ENCODE data around the gene CHID1.

GRCh38 chr11:899724-900123, 10.9 kb downstream of the CHID1 start:
- TF ChIP-seq, protein P1, sequence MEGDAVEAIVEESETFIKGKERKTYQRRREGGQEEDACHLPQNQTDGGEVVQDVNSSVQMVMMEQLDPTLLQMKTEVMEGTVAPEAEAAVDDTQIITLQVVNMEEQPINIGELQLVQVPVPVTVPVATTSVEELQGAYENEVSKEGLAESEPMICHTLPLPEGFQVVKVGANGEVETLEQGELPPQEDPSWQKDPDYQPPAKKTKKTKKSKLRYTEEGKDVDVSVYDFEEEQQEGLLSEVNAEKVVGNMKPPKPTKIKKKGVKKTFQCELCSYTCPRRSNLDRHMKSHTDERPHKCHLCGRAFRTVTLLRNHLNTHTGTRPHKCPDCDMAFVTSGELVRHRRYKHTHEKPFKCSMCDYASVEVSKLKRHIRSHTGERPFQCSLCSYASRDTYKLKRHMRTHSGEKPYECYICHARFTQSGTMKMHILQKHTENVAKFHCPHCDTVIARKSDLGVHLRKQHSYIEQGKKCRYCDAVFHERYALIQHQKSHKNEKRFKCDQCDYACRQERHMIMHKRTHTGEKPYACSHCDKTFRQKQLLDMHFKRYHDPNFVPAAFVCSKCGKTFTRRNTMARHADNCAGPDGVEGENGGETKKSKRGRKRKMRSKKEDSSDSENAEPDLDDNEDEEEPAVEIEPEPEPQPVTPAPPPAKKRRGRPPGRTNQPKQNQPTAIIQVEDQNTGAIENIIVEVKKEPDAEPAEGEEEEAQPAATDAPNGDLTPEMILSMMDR (IDR thresholded peaks at IDR 0.05; ENCODE audit: control extremely low read depth in 1 of 3, insufficient read depth in 1 of 3, low read depth in 1 of 3, low read length in 3 of 3), result no peak
- TF ChIP-seq NRF1 (IDR thresholded peaks at IDR 0.05; ENCODE audit: low read depth, low read length), result no peak
- no peak for TF ChIP-seq CEBPB (IDR thresholded peaks at IDR 0.05; ENCODE audit: low read depth, low read length)
- TF ChIP-seq EP300 (IDR thresholded peaks at IDR 0.05; ENCODE audit: borderline replicate concordance in 1 of 2, low read depth in 2 of 2, low read length in 2 of 2), result no peak
- TF ChIP-seq CREB1 (IDR thresholded peaks at IDR 0.05), result no peak
- no peak for TF ChIP-seq ZNF274 (IDR thresholded peaks at IDR 0.05; ENCODE audit: borderline replicate concordance, extremely low read depth, low read length)
- TF ChIP-seq POLR2AphosphoS5 (IDR thresholded peaks at IDR 0.05; ENCODE audit: low read depth, low read length), result no peak
- no peak for TF ChIP-seq GTF2F1 (IDR thresholded peaks at IDR 0.05; ENCODE audit: borderline replicate concordance, low read depth, low read length)
- no peak for TF ChIP-seq BCL11A (IDR thresholded peaks at IDR 0.05; ENCODE audit: low read depth in 2 of 2, low read length in 2 of 2)
- TF ChIP-seq POLR2A (IDR thresholded peaks at IDR 0.05; ENCODE audit: control extremely low read depth in 1 of 2, low read depth in 2 of 2, low read length in 2 of 2), result no peak
- TF ChIP-seq EZH2 (IDR thresholded peaks at IDR 0.05; ENCODE audit: low read depth, low read length, severe bottlenecking), result no peak
- TF ChIP-seq YY1 (IDR thresholded peaks at IDR 0.05; ENCODE audit: low read depth, low read length), result no peak
